Measurements from ENCODE around the gene STUB1. TPM values are rescaled to one million over a fixed set of nuclear protein-coding genes. Genes with fewer than 3 reads are reported as not detected.

The STUB1 gene
- total and polyA plus RNA-seq, 2 experiments from 2014 or later, result 91.7 to 108 TPM

DNA sequence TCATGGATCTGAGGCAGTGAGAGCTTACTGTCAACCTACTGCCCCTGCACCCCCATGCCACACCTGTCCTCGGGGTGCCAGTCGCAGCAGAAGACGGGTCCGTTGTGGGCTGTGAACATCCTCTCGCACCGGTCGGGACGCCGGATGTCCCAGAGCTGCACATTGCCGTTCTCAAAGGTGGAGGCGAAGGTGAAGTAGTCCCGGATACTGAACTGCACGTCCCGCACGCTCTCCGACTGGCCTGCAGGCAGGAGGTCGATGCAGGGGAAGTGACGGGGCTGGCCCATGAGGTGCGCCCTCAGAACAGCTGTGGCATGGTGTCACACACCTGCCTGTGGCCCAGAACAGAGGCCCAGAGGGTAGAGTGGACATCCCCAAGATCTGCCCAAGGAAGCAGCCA is 7.3 kb downstream of the STUB1 start:
- Mint-ChIP-seq H3K27ac (no peak overlapping the region), H3K4me3 (no peak overlapping the region), H3K4me1 (peaks cover 2% of the 10 kb centered on the region; the same call in 2 of the 3 replicates), H3K36me3 (ENCODE audit: low read depth) (peaks cover 18% of the 10 kb centered on the region), H3K27me3 (ENCODE audit: insufficient read depth, low read depth, poor library complexity) (peaks cover 20% of the 10 kb centered on the region), H3K9me3 (no peaks in the 10 kb centered on the region; the same call in 1 of the 3 replicates)
- peaks cover 10% of the 10 kb centered on the region; the same call in 1 of the 2 replicates for H3F3A ChIP-seq (replicated peaks; ENCODE audit: low read depth)
- 0 out of 2 replicates have a peak, but pooled peaks cover 1% of the 10 kb centered on the region for H4K20me1 ChIP-seq (replicated peaks; ENCODE audit: insufficient read depth)
- H3K9me2 ChIP-seq (ENCODE audit: insufficient read depth), result no peaks in the 10 kb centered on the region
- no peaks in the 10 kb centered on the region; the same call in 1 of the 2 replicates for H3K79me2 ChIP-seq (replicated peaks; ENCODE audit: insufficient read depth)
- ATAC-seq, result no peak
- H3K27ac ChIP-seq (ENCODE audit: low read depth), result no peak overlapping the region
- H3K4me3 ChIP-seq, result no peak overlapping the region
- no peak overlapping the region for H2AFZ ChIP-seq
- H3K27me3 ChIP-seq (ENCODE audit: insufficient read depth), result peaks cover 19% of the 10 kb centered on the region
- TF ChIP-seq, protein P1, sequence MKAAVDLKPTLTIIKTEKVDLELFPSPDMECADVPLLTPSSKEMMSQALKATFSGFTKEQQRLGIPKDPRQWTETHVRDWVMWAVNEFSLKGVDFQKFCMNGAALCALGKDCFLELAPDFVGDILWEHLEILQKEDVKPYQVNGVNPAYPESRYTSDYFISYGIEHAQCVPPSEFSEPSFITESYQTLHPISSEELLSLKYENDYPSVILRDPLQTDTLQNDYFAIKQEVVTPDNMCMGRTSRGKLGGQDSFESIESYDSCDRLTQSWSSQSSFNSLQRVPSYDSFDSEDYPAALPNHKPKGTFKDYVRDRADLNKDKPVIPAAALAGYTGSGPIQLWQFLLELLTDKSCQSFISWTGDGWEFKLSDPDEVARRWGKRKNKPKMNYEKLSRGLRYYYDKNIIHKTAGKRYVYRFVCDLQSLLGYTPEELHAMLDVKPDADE (IDR thresholded peaks at IDR 0.05), result no peak
- TF ChIP-seq ZNF114 (CRISPR knock-in tag; IDR thresholded peaks at IDR 0.05), result no peak
- TF ChIP-seq NANOG (IDR thresholded peaks at IDR 0.05; ENCODE audit: borderline replicate concordance), result no peak
- TF ChIP-seq STAT1 (IDR thresholded peaks at IDR 0.05; ENCODE audit: unreplicated experiment), result no peak
- TF ChIP-seq, protein P2, sequence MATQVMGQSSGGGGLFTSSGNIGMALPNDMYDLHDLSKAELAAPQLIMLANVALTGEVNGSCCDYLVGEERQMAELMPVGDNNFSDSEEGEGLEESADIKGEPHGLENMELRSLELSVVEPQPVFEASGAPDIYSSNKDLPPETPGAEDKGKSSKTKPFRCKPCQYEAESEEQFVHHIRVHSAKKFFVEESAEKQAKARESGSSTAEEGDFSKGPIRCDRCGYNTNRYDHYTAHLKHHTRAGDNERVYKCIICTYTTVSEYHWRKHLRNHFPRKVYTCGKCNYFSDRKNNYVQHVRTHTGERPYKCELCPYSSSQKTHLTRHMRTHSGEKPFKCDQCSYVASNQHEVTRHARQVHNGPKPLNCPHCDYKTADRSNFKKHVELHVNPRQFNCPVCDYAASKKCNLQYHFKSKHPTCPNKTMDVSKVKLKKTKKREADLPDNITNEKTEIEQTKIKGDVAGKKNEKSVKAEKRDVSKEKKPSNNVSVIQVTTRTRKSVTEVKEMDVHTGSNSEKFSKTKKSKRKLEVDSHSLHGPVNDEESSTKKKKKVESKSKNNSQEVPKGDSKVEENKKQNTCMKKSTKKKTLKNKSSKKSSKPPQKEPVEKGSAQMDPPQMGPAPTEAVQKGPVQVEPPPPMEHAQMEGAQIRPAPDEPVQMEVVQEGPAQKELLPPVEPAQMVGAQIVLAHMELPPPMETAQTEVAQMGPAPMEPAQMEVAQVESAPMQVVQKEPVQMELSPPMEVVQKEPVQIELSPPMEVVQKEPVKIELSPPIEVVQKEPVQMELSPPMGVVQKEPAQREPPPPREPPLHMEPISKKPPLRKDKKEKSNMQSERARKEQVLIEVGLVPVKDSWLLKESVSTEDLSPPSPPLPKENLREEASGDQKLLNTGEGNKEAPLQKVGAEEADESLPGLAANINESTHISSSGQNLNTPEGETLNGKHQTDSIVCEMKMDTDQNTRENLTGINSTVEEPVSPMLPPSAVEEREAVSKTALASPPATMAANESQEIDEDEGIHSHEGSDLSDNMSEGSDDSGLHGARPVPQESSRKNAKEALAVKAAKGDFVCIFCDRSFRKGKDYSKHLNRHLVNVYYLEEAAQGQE (IDR thresholded peaks at IDR 0.05; ENCODE audit: unreplicated experiment), result no peak
- TF ChIP-seq, protein P3, sequence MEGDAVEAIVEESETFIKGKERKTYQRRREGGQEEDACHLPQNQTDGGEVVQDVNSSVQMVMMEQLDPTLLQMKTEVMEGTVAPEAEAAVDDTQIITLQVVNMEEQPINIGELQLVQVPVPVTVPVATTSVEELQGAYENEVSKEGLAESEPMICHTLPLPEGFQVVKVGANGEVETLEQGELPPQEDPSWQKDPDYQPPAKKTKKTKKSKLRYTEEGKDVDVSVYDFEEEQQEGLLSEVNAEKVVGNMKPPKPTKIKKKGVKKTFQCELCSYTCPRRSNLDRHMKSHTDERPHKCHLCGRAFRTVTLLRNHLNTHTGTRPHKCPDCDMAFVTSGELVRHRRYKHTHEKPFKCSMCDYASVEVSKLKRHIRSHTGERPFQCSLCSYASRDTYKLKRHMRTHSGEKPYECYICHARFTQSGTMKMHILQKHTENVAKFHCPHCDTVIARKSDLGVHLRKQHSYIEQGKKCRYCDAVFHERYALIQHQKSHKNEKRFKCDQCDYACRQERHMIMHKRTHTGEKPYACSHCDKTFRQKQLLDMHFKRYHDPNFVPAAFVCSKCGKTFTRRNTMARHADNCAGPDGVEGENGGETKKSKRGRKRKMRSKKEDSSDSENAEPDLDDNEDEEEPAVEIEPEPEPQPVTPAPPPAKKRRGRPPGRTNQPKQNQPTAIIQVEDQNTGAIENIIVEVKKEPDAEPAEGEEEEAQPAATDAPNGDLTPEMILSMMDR (conservative IDR thresholded peaks at IDR 0.05; ENCODE audit: low read depth in 2 of 2), result no peak
- no peak for TF ChIP-seq JUNB (IDR thresholded peaks at IDR 0.05; ENCODE audit: unreplicated experiment)
- no peak for TF ChIP-seq CREB1 (CRISPR knock-in tag; IDR thresholded peaks at IDR 0.05; ENCODE audit: low read depth)
- TF ChIP-seq ZNF331 (CRISPR knock-in tag; IDR thresholded peaks at IDR 0.05; ENCODE audit: low read depth), result no peak
- no peak for TF ChIP-seq EZH2 (IDR thresholded peaks at IDR 0.05; ENCODE audit: low read depth, unreplicated experiment)
- TF ChIP-seq POLR2AphosphoS5 (IDR thresholded peaks at IDR 0.05; ENCODE audit: low read depth), result no peak
- no peaks in the 10 kb centered on the region; the same call in 1 of the 2 replicates for H3K36me3 ChIP-seq (ENCODE audit: insufficient read depth)
- H3K4me1 ChIP-seq (ENCODE audit: insufficient read depth), result peaks cover 5% of the 10 kb centered on the region; the same call in 1 of the 2 replicates
- DNase-seq (ENCODE audit: low spot score), result no peak
- H3K4me2 ChIP-seq, result no peak overlapping the region

All from GM23338 (cell line).